Measurements from ENCODE around the gene IFFO2.

GRCh38 chr1:18936471-18936813 lies 20.0 kb downstream of the IFFO2 start:
- no peak for TF ChIP-seq CTCF (IDR thresholded peaks at IDR 0.05 in 2 of 3, conservative IDR thresholded peaks at IDR 0.05 in 1 of 3; ENCODE audit: borderline replicate concordance in 1 of 3, insufficient read depth in 1 of 3, low read depth in 2 of 3, low read length in 2 of 3)
- no peak for TF ChIP-seq POLR2A (IDR thresholded peaks at IDR 0.05; ENCODE audit: borderline replicate concordance, extremely low read depth, insufficient read depth, insufficient read length)
- no peak for TF ChIP-seq ZNF274 (IDR thresholded peaks at IDR 0.05; ENCODE audit: low read depth, low read length)
- TF ChIP-seq RAD21 (IDR thresholded peaks at IDR 0.05; ENCODE audit: low read depth): no peak
- TF ChIP-seq SP1 (IDR thresholded peaks at IDR 0.05; ENCODE audit: low read depth): no peak
- no peak for TF ChIP-seq EZH2 (IDR thresholded peaks at IDR 0.05)
- TF ChIP-seq CEBPB (IDR thresholded peaks at IDR 0.05; ENCODE audit: low read depth): no peak
- no peak for TF ChIP-seq SRF (IDR thresholded peaks at IDR 0.05; ENCODE audit: low read depth)
- TF ChIP-seq REST (IDR thresholded peaks at IDR 0.05; ENCODE audit: low read depth): no peak
- TF ChIP-seq YY1 (IDR thresholded peaks at IDR 0.05; ENCODE audit: extremely low read depth, insufficient replicate concordance, low read depth, low read length): no peak
- no peak for TF ChIP-seq MAX (IDR thresholded peaks at IDR 0.05)
- no peak for TF ChIP-seq JUND (IDR thresholded peaks at IDR 0.05)
- TF ChIP-seq ATF3 (IDR thresholded peaks at IDR 0.05): no peak
- no peak for TF ChIP-seq POLR2AphosphoS5 (IDR thresholded peaks at IDR 0.05; ENCODE audit: low read depth, low read length)
